HL-60 (cell line): ENCODE data around the gene PIK3R5.

Experiments
- DNase-seq, 2 experiments: peaks; one replicate each; pipeline ENCODE4 v3.0.0-alpha.2; 2010 to 2020; ENCODE audit warnings: low read depth in 1 of 2, low spot score in 1 of 2
- H3K27ac ChIP-seq: fragments of 250-450 bp; sonication (Bioruptor Pico); replicated peaks from 2 replicates; pipeline ENCODE4 v1.5.1; 2020; ENCODE audit warnings: mild to moderate bottlenecking, moderate library complexity
- H3K27me3 ChIP-seq: fragments of 250-450 bp; sonication (Bioruptor Pico); 2 replicates; pipeline ENCODE4 v1.5.1; 2021; ENCODE audit warnings: mild to moderate bottlenecking, moderate library complexity; ENCODE audit not compliant: insufficient read depth, poor library complexity, severe bottlenecking
- H3K4me3 ChIP-seq: replicated peaks from 2 replicates; pipeline ENCODE4 v1.5.1; 2011; ENCODE audit warnings: mild to moderate bottlenecking, control low read depth, low read length; ENCODE audit not compliant: insufficient read depth
- CTCF ChIP-seq: IDR thresholded peaks from one replicate; pipeline ENCODE4 v1.5.1; 2011; ENCODE audit warnings: low read length, control low read depth, inconsistent platforms; ENCODE audit not compliant: insufficient read depth
- GABPA ChIP-seq: IDR thresholded peaks from 2 replicates; pipeline ENCODE4 v1.6.1; 2012; ENCODE audit warnings: low read depth
- POLR2AphosphoS5 ChIP-seq: IDR thresholded peaks from 2 replicates; pipeline ENCODE4 v1.6.1; 2012; ENCODE audit warnings: low read depth
- REST ChIP-seq: IDR thresholded peaks from 2 replicates; pipeline ENCODE4 v1.6.1; 2012; ENCODE audit warnings: low read depth; ENCODE audit not compliant: insufficient replicate concordance
- SPI1 ChIP-seq: IDR thresholded peaks from 2 replicates; pipeline ENCODE4 v1.6.1; 2012; ENCODE audit warnings: low read depth, mild to moderate bottlenecking, borderline replicate concordance

The PIK3R5 gene

GRCh38 chr17:8894202-8894671, 71.3 kb downstream of the PIK3R5 start:
- DNase-seq: no peak
- no peak overlapping the region for H3K4me3 ChIP-seq
- H3K27ac ChIP-seq: no peak overlapping the region
- TF ChIP-seq POLR2AphosphoS5 (no peak), CTCF (no peak), GABPA (no peak), REST (no peak), SPI1 (no peak)
- no peaks in the 10 kb centered on the region for H3K27me3 ChIP-seq

GRCh38 chr17:8893621-8894201, 71.8 kb downstream of the PIK3R5 start:
- no peaks in the 10 kb centered on the region for H3K27me3 ChIP-seq
- H3K27ac ChIP-seq: no peak overlapping the region
- TF ChIP-seq CTCF (no peak), REST (no peak), GABPA (no peak), POLR2AphosphoS5 (no peak), SPI1 (no peak)
- H3K4me3 ChIP-seq: no peak overlapping the region
- no peak for DNase-seq

- no peak for TF ChIP-seq POLR2AphosphoS5
- TF ChIP-seq SPI1: no peak
- TF ChIP-seq REST: no peak
- no peak for TF ChIP-seq GABPA
- no peak for TF ChIP-seq CTCF
- Histone ChIP-seq H3K27ac (no peak overlapping the region), H3K27me3 (no peaks in the 10 kb centered on the region), H3K4me3 (no peak overlapping the region)
- no peak for DNase-seq
Measured at GRCh38 chr17:8893059-8893458, 72.4 kb downstream of the PIK3R5 start.
